Fibroblast of the aortic adventitia (primary cell): Measurements from ENCODE around the gene CCL5. TPM values are rescaled to one million over a fixed set of nuclear protein-coding genes. Genes with fewer than 3 reads are reported as not detected.

ENCODE experiments used
- DNase-seq: peaks from one replicate; pipeline ENCODE4 v3.0.0-alpha.2; 2010; ENCODE audit warnings: low read depth
- H3K4me3 ChIP-seq: 2 replicates; pipeline ENCODE4 v1.5.1; 2011; ENCODE audit warnings: low read depth, mild to moderate bottlenecking, control low read depth, low read length, moderate library complexity
- total RNA-seq: library from RNA; depleted of rRNA; stranded (reverse); fragments of >200 nt; gene quantifications from 2 replicates; pipeline ENCODE4 v1.2.3, GENCODE V29; 2012; ENCODE audit warnings: low replicate concordance
- TF ChIP-seq, protein P1 (sequence below): IDR thresholded peaks from 2 replicates; pipeline ENCODE4 v1.5.1; 2011; ENCODE audit warnings: mild to moderate bottlenecking, low read length, control low read depth, inconsistent platforms; ENCODE audit not compliant: insufficient read depth

The CCL5 gene
- total RNA-seq, 1 donor = not detected

DNA sequence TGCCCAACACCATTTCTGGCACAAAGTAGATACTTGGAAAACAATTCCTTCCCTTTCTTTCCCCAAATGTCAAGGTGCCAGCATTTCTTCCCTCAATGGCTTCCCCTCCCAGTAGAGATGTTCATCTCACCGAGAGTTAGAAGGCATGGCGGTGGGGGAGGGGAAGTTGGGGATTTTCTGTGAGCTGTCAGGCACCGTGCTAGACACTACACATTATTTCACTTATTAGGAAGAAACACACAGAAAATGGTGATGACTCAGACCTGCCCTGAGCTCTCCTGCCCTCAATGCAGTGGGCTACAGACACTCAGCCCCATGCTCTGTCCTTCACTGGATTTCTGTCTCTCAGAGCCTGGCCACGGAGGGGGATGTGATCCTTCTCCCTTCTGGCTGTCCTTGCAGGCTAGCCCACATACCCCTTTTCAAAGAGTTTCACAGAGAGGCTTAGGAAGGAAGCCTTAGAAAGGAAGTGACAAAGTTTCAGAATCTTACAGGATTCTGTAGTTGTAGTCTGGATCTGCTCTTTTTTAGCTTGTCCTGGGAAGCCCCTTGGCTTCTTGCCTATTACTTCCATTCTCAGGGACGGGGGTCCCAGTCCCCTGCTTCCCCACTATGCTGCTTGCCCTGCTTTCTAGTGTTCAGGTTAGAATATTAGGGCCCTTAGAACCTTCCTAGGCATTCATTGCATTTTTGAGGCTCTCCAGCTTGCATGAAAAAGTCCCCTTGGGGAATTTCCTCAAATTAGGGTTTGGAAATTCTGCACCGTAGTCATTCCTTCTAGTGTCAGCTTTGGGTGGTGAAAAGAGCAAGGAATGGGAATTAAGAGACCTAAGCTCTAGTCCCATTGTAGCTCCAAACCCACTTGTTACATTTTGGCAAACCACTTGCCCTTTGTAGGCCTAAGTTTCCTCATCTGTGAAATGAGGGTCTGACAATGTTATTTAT lies 12.2 kb upstream of the CCL5 start:
- H3K4me3 ChIP-seq = no peak overlapping the region
- TF ChIP-seq, protein P1, sequence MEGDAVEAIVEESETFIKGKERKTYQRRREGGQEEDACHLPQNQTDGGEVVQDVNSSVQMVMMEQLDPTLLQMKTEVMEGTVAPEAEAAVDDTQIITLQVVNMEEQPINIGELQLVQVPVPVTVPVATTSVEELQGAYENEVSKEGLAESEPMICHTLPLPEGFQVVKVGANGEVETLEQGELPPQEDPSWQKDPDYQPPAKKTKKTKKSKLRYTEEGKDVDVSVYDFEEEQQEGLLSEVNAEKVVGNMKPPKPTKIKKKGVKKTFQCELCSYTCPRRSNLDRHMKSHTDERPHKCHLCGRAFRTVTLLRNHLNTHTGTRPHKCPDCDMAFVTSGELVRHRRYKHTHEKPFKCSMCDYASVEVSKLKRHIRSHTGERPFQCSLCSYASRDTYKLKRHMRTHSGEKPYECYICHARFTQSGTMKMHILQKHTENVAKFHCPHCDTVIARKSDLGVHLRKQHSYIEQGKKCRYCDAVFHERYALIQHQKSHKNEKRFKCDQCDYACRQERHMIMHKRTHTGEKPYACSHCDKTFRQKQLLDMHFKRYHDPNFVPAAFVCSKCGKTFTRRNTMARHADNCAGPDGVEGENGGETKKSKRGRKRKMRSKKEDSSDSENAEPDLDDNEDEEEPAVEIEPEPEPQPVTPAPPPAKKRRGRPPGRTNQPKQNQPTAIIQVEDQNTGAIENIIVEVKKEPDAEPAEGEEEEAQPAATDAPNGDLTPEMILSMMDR = no peak
- peak; percentile 39 for DNase-seq

DNA sequence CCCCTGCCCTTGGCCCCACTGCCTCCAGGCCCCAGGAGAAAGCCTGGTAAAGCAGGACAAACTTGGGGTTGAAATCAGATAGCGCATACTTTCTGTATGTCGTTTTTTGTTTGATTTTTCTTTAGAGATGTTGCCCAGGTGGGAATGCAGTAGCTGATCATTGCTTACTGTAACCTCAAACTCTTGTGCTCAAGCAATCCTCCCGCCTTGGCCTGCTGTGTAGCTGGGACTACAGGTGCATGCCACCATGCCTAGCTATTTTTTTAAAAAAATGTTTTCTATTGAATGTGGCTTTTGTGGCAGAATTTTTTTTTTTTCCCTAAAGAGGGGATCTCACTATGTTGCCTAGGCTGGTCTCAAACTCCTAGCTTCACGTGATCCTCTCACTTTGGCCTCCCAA lies 11.1 kb upstream of the CCL5 start:
- H3K4me3 ChIP-seq = no peak overlapping the region
- TF ChIP-seq, protein P1 = no peak
- DNase-seq = no peak

DNA sequence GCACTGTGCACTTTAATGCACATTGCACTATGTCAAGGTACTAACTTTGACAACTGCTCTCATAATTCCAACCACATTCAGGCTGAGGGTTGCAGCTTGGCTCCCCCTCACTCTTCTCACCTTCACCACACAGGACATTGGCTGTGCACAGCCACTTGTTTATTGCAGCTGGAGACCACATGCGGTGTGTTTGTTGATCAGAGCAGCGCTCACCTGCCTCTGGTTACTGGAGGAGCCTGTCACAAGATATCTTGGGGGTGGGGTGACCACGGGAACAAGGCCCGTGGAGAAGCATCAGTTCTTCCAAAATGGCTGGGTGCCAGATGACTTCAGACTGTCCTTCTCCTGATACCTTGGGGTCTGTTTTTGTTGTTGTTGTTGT lies 10.6 kb upstream of the CCL5 start:
- no peak for DNase-seq
- no peak overlapping the region for H3K4me3 ChIP-seq
- TF ChIP-seq, protein P1 = no peak

DNA sequence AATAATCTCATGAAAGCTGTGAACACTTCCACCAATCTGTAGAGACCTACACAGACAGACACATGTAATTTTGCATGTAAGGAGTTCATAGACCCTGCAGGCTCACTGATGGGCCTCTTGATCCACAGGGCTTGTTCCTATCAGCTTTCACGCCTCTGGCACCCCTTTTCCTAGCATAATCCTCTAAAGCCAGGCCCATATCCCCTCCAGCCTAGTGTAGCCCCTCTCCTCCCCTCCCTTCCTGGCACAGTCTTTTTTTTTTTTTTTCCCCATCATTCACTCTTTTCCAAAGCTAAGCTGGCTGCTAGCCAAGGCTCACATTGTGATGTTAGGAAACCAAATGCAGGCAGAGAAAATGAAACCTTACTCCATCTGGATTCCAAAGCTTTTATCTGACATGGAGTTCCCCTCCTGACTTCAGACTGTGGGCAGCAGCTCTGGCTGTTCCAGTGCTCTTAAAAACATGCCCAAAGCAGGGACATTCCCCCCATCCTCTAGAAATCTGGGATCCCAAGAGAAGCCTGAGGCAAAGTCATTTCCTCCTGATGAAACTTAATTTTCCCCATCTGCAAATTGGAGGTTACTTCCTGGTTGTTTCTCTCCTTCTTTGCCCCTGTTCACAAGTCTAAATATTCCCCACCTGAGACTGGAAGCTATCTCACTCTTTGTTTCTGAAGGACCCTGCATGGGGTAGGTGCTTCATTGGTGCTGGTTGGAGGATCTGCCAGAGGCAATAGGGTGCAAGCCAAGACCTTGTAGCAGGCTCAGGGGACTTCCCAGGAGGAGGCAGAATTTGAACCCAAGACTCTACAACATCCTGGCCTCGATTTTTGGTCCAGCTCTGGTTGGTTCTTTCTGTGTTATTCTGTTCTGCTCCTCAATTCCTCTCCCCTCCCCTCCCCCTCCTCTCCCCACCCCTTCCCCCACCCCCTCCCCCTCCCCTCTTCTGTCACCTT lies 9.9 kb upstream of the CCL5 start:
- no peak overlapping the region for H3K4me3 ChIP-seq
- peak; percentile 83 for DNase-seq
- TF ChIP-seq, protein P1 = no peak

DNA sequence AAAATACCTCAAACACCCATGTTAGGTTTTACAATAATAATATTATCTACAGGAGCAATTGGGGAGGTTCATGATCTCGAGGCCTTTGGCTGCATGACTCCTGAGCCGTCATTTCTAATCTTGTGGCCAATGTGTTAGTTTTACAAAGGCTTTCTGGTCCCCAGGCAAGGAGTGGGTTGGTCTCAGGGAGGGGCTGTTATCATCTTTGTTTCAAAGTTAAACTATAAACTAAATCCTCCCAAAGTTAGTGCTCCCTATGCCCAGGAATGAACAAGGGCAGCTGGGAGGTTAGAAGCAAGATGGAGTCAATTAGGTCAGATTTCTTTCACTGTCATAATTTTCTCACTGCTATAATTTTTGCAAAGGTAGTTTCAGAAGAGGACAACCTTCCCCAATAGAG lies 9.1 kb upstream of the CCL5 start:
- TF ChIP-seq, protein P1 = no peak
- DNase-seq = no peak
- H3K4me3 ChIP-seq = no peak overlapping the region

DNA sequence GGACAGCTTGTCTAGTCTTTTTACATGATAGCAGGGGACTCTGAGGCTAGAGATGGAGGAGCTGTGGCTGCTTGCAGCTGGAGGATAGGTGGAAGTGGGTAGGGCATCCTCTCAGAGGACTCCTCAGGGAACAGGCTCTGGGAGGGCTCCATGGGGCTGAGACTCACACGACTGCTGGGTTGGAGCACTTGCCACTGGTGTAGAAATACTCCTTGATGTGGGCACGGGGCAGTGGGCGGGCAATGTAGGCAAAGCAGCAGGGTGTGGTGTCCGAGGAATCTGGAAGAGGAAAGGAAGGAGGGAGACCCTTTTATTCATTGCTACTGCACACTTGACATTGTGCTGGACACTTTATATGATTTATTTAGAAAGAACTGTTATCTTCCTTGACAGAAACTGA lies 1.8 kb downstream of the CCL5 start:
- H3K4me3 ChIP-seq = no peak overlapping the region

More for the DNA sequence above, 1.8 kb downstream of the CCL5 start:
- TF ChIP-seq, protein P1 = no peak
- no peak for DNase-seq
